K562 (cell line): Measurements from ENCODE around the gene NABP2. TPM values are rescaled to one million over a fixed set of nuclear protein-coding genes. Genes with fewer than 3 reads are reported as not detected.

ENCODE experiments used
- ATAC-seq: fragments of 200-7000 bp; cut with Tn5 transposase; 3 replicates; pipeline ENCODE4 v1.9.1; 2020; ENCODE audit warnings: moderate library complexity
- BruUV-seq: library from RNA; stranded (reverse); fragments of 400-500 nt; replicated peaks from 2 replicates; lab custom pipeline; 2021; lab: Mats Ljungman, UMichigan
- CTCF ChIA-PET: fragments of 300-600 bp; formaldehyde crosslinking; extraction: SDS; loops from one replicate; lab custom pipeline; 2021; ENCODE audit warnings: low intra/inter-chr PET ratio; lab: Yijun Ruan, JAX
- POLR2A ChIA-PET: fragments of 300-600, 350-650 bp; sonication (Branson Sonifier 250); formaldehyde crosslinking; extraction: SDS; loops from one replicate; lab custom pipeline; 2021; ENCODE audit warnings: antibody characterized with exemption, inconsistent platforms; lab: Yijun Ruan, JAX
- DNase-seq, 4 experiments: peaks; one replicate each; pipeline versions ENCODE4 v3.0.0 to v3.0.0-alpha.2; 2011 to 2018; ENCODE audit warnings: low spot score in 3 of 4, mixed read lengths in 3 of 4; ENCODE audit errors: extremely low read depth in 1 of 4
- FAIRE-seq: peaks from 2 replicates; lab custom pipeline; 2011; peaks lifted over from hg19 to GRCh38; lab: Jason Lieb, UNC
- H2AFZ ChIP-seq: 2 replicates; pipeline ENCODE4 v1.6.0; 2011; ENCODE audit warnings: low read depth, low read length, control low read depth, inconsistent platforms
- H3K27ac ChIP-seq: fragments of 200-600 bp; 3 replicates; pipeline ENCODE4 v1.8.0; 2011; ENCODE audit warnings: low read depth, mild to moderate bottlenecking, control low read depth, inconsistent platforms, low read length, moderate library complexity, mixed read lengths; ENCODE audit errors: extremely low read depth
- H3K27me3 ChIP-seq, 2 experiments: fragments of 300-600 bp in 1 of 2; 2 replicates in 1 of 2; 3 replicates in 1 of 2; pipeline versions ENCODE4 v1.6.0 to v1.8.0; 2011; ENCODE audit warnings: inconsistent platforms in 2 of 2, low read length in 2 of 2, mild to moderate bottlenecking in 1 of 2, mixed read lengths in 1 of 2, moderate library complexity in 1 of 2; ENCODE audit not compliant: control insufficient read depth in 2 of 2, insufficient read depth in 2 of 2
- H3K36me3 ChIP-seq: fragments of 300-600 bp; 3 replicates; pipeline ENCODE4 v1.8.0; 2011; ENCODE audit warnings: mild to moderate bottlenecking, low read length, inconsistent platforms; ENCODE audit not compliant: control insufficient read depth, insufficient read depth
- H3K4me1 ChIP-seq, 2 experiments: fragments of 200-600 bp in 1 of 2; replicated peaks in 1 of 2; 2 replicates in 1 of 2; 3 replicates in 1 of 2; pipeline versions ENCODE4 v1.5.1 to v1.8.0; 2011; ENCODE audit warnings: inconsistent platforms in 2 of 2, low read length in 2 of 2, mild to moderate bottlenecking in 1 of 2, mixed read lengths in 1 of 2, moderate library complexity in 1 of 2; ENCODE audit not compliant: control insufficient read depth in 2 of 2, insufficient read depth in 2 of 2
- H3K4me2 ChIP-seq: 2 replicates; pipeline ENCODE4 v1.6.1; 2011; ENCODE audit warnings: low read length, control low read depth, inconsistent platforms, mixed read lengths; ENCODE audit not compliant: insufficient read depth
- H3K4me3 ChIP-seq: fragments of 200-600 bp; sonication (generic), shearing (Covaris generic); 2 replicates; pipeline ENCODE4 v1.5.1; 2016; ENCODE audit warnings: control low read depth, inconsistent platforms
- H3K79me2 ChIP-seq: fragments of 200-600 bp; 3 replicates; pipeline ENCODE4 v1.8.0; 2011; ENCODE audit warnings: low read length, inconsistent platforms; ENCODE audit not compliant: control insufficient read depth, insufficient read depth
- H3K9ac ChIP-seq, 2 experiments: 2 replicates each; pipeline versions ENCODE4 v1.6.0 to v1.6.1; 2011; ENCODE audit warnings: low read depth in 2 of 2, low read length in 2 of 2, control low read depth in 1 of 2, inconsistent platforms in 1 of 2, mild to moderate bottlenecking in 1 of 2, mixed read lengths in 1 of 2; ENCODE audit not compliant: insufficient read depth in 1 of 2
- H3K9me1 ChIP-seq: one replicate; pipeline ENCODE4 v1.6.0; 2011; ENCODE audit warnings: inconsistent platforms, mild to moderate bottlenecking, low read length, moderate library complexity; ENCODE audit not compliant: control insufficient read depth, insufficient read depth
- H3K9me3 ChIP-seq: replicated peaks from 2 replicates; pipeline ENCODE4 v1.5.1; 2011; ENCODE audit warnings: low read depth, low read length, inconsistent platforms; ENCODE audit not compliant: control insufficient read depth, insufficient read depth
- H4K20me1 ChIP-seq: replicated peaks from 2 replicates; pipeline ENCODE4 v1.6.1; 2011; ENCODE audit warnings: low read length, inconsistent platforms, mixed read lengths; ENCODE audit not compliant: control insufficient read depth, insufficient read depth
- AFF1 ChIP-seq, 2 experiments: fragments of 450-650 bp; IDR thresholded peaks; 2 replicates each; pipeline ENCODE4 v1.6.1; 2018; ENCODE audit warnings: mild to moderate bottlenecking in 2 of 2, low read depth in 1 of 2; ENCODE audit not compliant: partially characterized antibody in 2 of 2
- EHMT2 ChIP-seq: fragments of 450-650 bp; IDR thresholded peaks from 2 replicates; pipeline ENCODE4 v1.6.1; 2018; ENCODE audit warnings: antibody characterized with exemption
- REST ChIP-seq, 2 experiments: fragments of 450-650 bp; formaldehyde crosslinking in 1 of 2; IDR thresholded peaks; 2 replicates each; pipeline versions ENCODE4 v1.4.0 to v1.6.1; 2014 to 2020; ENCODE audit warnings: mild to moderate bottlenecking in 2 of 2, borderline replicate concordance in 1 of 2, low read depth in 1 of 2
- TAF15 ChIP-seq: fragments of 200-400 bp; formaldehyde crosslinking; IDR thresholded peaks from 2 replicates; pipeline ENCODE4 v1.6.1; 2017; ENCODE audit warnings: mild to moderate bottlenecking, low read depth, low read length, moderate library complexity
- ZBTB7A ChIP-seq: IDR thresholded peaks from 2 replicates; pipeline ENCODE4 v1.6.1; 2011; ENCODE audit warnings: low read depth, mild to moderate bottlenecking, low read length, moderate library complexity, borderline replicate concordance; ENCODE audit not compliant: control insufficient read depth
- ZNF740 ChIP-seq, 3 experiments: fragments of 200-800 bp in 1 of 3; sonication (Bioruptor generic) in 1 of 3; sonication (generic) in 1 of 3; formaldehyde crosslinking in 1 of 3; IDR thresholded peaks; 2 replicates each; pipeline versions ENCODE4 v1.6.1 to v1.8.0; 2016 to 2022; ENCODE audit warnings: mild to moderate bottlenecking in 2 of 3, missing compliant biosample characterization in 2 of 3, missing genetic modification characterization in 2 of 3, missing genetic modification reagents in 1 of 3
- WGBS: fragments of 100-300 bp; shearing (Covaris generic); methylation state at CpG from one replicate; pipeline ENCODE4 v1.1.6; 2016; ENCODE audit warnings: low coverage, mixed read lengths; ENCODE audit not compliant: insufficient coverage; ENCODE audit errors: missing lambda C conversion rate; 5-methylcytosine and 5-hydroxymethylcytosine counted together
- in situ Hi-C: fragments of 300-500 bp; cut with MboI; formaldehyde crosslinking; loops from 4 replicates; pipeline ENCODE4 v1.15.0; 2018; ENCODE audit warnings: inconsistent platforms, mixed read lengths
- intact Hi-C: fragments of 100-400 bp; cut with micrococcal nuclease; formaldehyde crosslinking; loops from 2 replicates; pipeline ENCODE4 v1.14.2; 2022
- polyA plus RNA-seq, 8 experiments: library from polyadenylated mRNA; depleted of rRNA in 4 of 8; stranded (reverse) in 5 of 8; unstranded in 3 of 8; fragments of >200 nt; fragmentation: Nextera tagmentation in 2 of 8; fragmentation: Illumina TruSeq in 1 of 8; extraction: Ambion mirVana in 2 of 8; extraction: Trizol in 1 of 8; gene quantifications; 2 replicates each; pipeline versions ENCODE4 v1.2.1 to v1.2.3, GENCODE V29; 2011 to 2014; ENCODE audit warnings: inconsistent platforms in 1 of 8, missing spikeins in 1 of 8
- total RNA-seq, 7 experiments: library from RNA; depleted of rRNA in 6 of 7; stranded (reverse); fragments of >200 nt in 6 of 7; fragmentation: Illumina TruSeq in 2 of 7; extraction: Trizol in 2 of 7; gene quantifications; 2 replicates each; pipeline versions ENCODE4 v1.2.1 to v1.2.3, GENCODE V29; 2011 to 2021; ENCODE audit warnings: low replicate concordance in 1 of 7

The NABP2 gene
- total and polyA plus RNA-seq, 9 of the 15 experiments (the other 6 are each of a cell fraction or from before 2014, with no cell fraction given) = 11.3 to 60.6 (median 43.5) TPM

DNA sequence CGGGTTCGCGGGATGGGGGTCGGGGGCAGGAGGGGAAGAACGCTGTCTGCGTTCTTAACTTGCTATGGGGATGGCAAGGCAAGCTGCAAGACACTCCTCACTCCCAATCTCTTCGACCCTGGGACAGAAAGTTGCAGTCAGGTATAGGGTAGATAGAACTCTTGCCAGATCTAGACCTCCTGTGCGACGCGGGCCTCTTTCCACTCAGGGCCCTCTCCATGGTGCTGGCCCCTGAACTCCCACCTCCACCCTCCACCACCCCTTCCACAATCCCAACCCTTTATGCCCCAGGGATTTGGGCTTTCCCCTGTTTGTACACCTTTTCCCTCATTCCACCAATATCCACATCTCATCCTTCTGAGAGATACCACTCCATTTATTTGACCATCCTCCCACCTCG lies 812 bp downstream of the NABP2 start:
- ChIA-PET CTCF (interaction anchor here (0.6 to 2.8 kb wide), 4 partner anchors 9 to 106 kb away, joined by 3 to 31 read pairs (median 14); partner anchors contain the start of gene ZC3H10), POLR2A (no interaction called here)
- peaks cover 28 to 31% of the 10 kb centered on the region in 2 experiments; a peak in 4 of 5 replicates for H3K4me1 ChIP-seq
- in situ Hi-C loops (no loop called here), intact Hi-C loops (loop anchor here (1.0 to 10.0 kb wide), 6 partner anchors 19 to 180 kb away; partner anchors contain the start of genes ANKRD52, COQ10A and RPS26)
- ATAC-seq (no peak), FAIRE-seq (no peak), DNase-seq (peak in 1 of 4 experiments; percentile 35)
- H3K27ac ChIP-seq = peak overlapping the region; percentile 72; the same call in 2 of the 3 replicates
- BruUV-seq = no TSS peak
- H3K9me1 ChIP-seq = no peaks in the 10 kb centered on the region
- no peaks in the 10 kb centered on the region for H4K20me1 ChIP-seq
- peak overlapping the region; percentile 95 for H3K4me3 ChIP-seq
- H2AFZ ChIP-seq = peak overlapping the region; percentile 96
- peaks cover 9% of the 10 kb centered on the region; the same call in 2 of the 3 replicates for H3K36me3 ChIP-seq
- H3K9ac ChIP-seq = peak overlapping the region; percentile 81 to 92; a peak in 3 of 4 replicates
- no peaks in the 10 kb centered on the region for H3K9me3 ChIP-seq
- H3K79me2 ChIP-seq = peaks cover 39% of the 10 kb centered on the region
- no peaks in the 10 kb centered on the region for H3K27me3 ChIP-seq
- WGBS = 20% methylated on average over 8 of the region's 11 CpGs
- H3K4me2 ChIP-seq = peak overlapping the region; percentile 97
- TF ChIP-seq ZBTB7A = no peak
- peak; percentile 94 for TF ChIP-seq EHMT2
- no peak for TF ChIP-seq TAF15
- peak in 1 of 2 experiments; percentile 47 for TF ChIP-seq AFF1 (IDR thresholded peaks at IDR 0.05; ENCODE audit: low read depth in 1 of 2, partially characterized antibody in 2 of 2)
- peak; percentile 96 for TF ChIP-seq REST (IDR thresholded peaks at IDR 0.05; ENCODE audit: borderline replicate concordance)
- TF ChIP-seq REST (CRISPR knock-in tag; IDR thresholded peaks at IDR 0.05; ENCODE audit: low read depth) = peak; percentile 88
- no peak for TF ChIP-seq ZNF740 (CRISPR knock-in tag; IDR thresholded peaks at IDR 0.05)
- no peak for TF ChIP-seq ZNF740 (tag; IDR thresholded peaks at IDR 0.05)
